Pancreas (tissue), 10 donors: Measurements from ENCODE around the gene DLG2. TPM values are rescaled to one million over a fixed set of nuclear protein-coding genes. Genes with fewer than 3 reads are reported as not detected.

Source experiments
- ATAC-seq, 4 donors: fragments of 200-7000 bp; cut with Tn5 transposase; one replicate each; pipeline versions ENCODE4 v1.8.0 to v1.9.1; 2020; ENCODE audit warnings: mild to moderate bottlenecking in 4 of 4, moderate library complexity in 4 of 4
- DNase-seq, 6 donors: peaks; one replicate each; pipeline ENCODE4 v3.0.0-alpha.2; 2020
- FAIRE-seq: peaks from 2 replicates; lab custom pipeline; 2012; peaks lifted over from hg19 to GRCh38; lab: Jason Lieb, UNC
- H3K27ac ChIP-seq, 4 donors: fragments of 200-600 bp; sonication (generic); 1 replicate in 3 of 4; 2 replicates in 1 of 4; pipeline versions ENCODE4 v1.5.0 to v1.8.0; 2020
- H3K27me3 ChIP-seq, 4 donors: fragments of 200-600 bp; one replicate each; pipeline ENCODE4 v1.8.0; 2021
- H3K36me3 ChIP-seq, 3 donors: fragments of 200-600 bp; sonication (generic) in 1 of 3; one replicate each; pipeline versions ENCODE4 v1.5.0 to v1.8.0; 2020 to 2021
- H3K4me1 ChIP-seq, 3 donors: fragments of 200-600 bp; one replicate each; pipeline ENCODE4 v1.8.0; 2021
- H3K4me3 ChIP-seq, 4 donors: fragments of 200-600 bp; sonication (generic) in 2 of 4; one replicate each; pipeline versions ENCODE4 v1.5.0 to v1.8.0; 2020 to 2021
- H3K9me3 ChIP-seq, 4 donors: fragments of 200-600 bp; one replicate each; pipeline ENCODE4 v1.8.0; 2021
- CTCF ChIP-seq, 4 donors: fragments of 200-600 bp; sonication (generic) in 3 of 4; IDR thresholded peaks; one replicate each; pipeline versions ENCODE4 v1.5.0 to v1.8.0; 2021; ENCODE audit warnings: antibody characterized with exemption in 4 of 4
- WGBS, 2 donors: extraction: QIAGEN DNeasy Blood & Tissue Kit; methylation state at CpG; one replicate each; pipeline ENCODE4 v1.1.7; 2013; 5-methylcytosine and 5-hydroxymethylcytosine counted together
- intact Hi-C, 3 donors: fragments of 100-400 bp; cut with DNase I; formaldehyde crosslinking; loops; one replicate each; pipeline versions ENCODE4 v1.11.1 to v1.14.2; 2022
- polyA plus RNA-seq, 2 donors: library from polyadenylated mRNA; stranded (reverse); fragments of 200-250 nt; gene quantifications; one replicate each; pipeline ENCODE4 v1.2.3, GENCODE V29; 2013
- total RNA-seq, 6 donors: library from RNA; stranded (reverse); fragmentation: NEBNext Ultra II Directional in 4 of 6; extraction: Animal tissue kit (Norgen Biotek cat#: 25700) in 4 of 6; gene quantifications; one replicate each; pipeline versions ENCODE4 v1.2.1 to v1.2.4, GENCODE V29; 2021 to 2023
- donor health status: healthy with polysubstance abuse.
- donor health status: DM: no; HTN: no; CAD: no; lungs with moderate emphysema.
- donor health status: DM: no; HTN: no; CAD: no.
- donor health status: control.
- donor health status: control.
- donor health status: Bipolar disorder and iron deficiency.
- donor health status: DM: yes; HTN: yes; CAD: no.
- donor health status: DM: no; HTN: no; CAD: no.
- donor health status: DM: no; HTN: no; CAD: no.
- donor health status: DM: yes; HTN: yes; CAD: no.

Gene DLG2
- total and polyA plus RNA-seq, 8 donors: 1.2 to 5.4 (median 3.6) TPM

GRCh38 chr11:83510530-83511460 is 2116.3 kb downstream of the DLG2 start:
- Histone ChIP-seq H3K4me1 (no peaks in the 10 kb centered on the region), H3K36me3 (no peaks in the 10 kb centered on the region), H3K4me3 (no peak overlapping the region), H3K9me3 (no peaks in the 10 kb centered on the region), H3K27ac (no peak overlapping the region), H3K27me3 (no peaks in the 10 kb centered on the region)
- FAIRE-seq (no peak), DNase-seq (no peak), ATAC-seq (no peak)
- 49 to 56% methylated on average over 11 of the region's 11 CpGs for WGBS, 2 donors
- intact Hi-C loops: no loop called here
- no peak for TF ChIP-seq CTCF (IDR thresholded peaks at IDR 0.05)

GRCh38 chr11:83508804-83509203 is 2118.3 kb downstream of the DLG2 start:
- intact Hi-C loops: no loop called here
- WGBS, 2 donors: 75 to 82% methylated on average over 6 of the region's 6 CpGs

GRCh38 chr11:83502041-83502440 is 2125.1 kb downstream of the DLG2 start:
- FAIRE-seq (no peak), DNase-seq (no peak), ATAC-seq (peak in 2 of 4 donors; percentile 41 to 56)
- WGBS, 2 donors: 54 to 59% methylated on average over 3 of the region's 3 CpGs
- H3K4me3 ChIP-seq: no peak overlapping the region
- no peak overlapping the region for H3K27ac ChIP-seq
- no peaks in the 10 kb centered on the region for H3K36me3 ChIP-seq
- intact Hi-C loops: no loop called here
- TF ChIP-seq CTCF (IDR thresholded peaks at IDR 0.05): no peak
- no peaks in the 10 kb centered on the region for H3K27me3 ChIP-seq
- H3K9me3 ChIP-seq: no peaks in the 10 kb centered on the region
- no peaks in the 10 kb centered on the region for H3K4me1 ChIP-seq

More at GRCh38 chr11:83508804-83509203, 2118.3 kb downstream of the DLG2 start:
- H3K4me1 ChIP-seq: no peaks in the 10 kb centered on the region
- DNase-seq: no peak
- no peak overlapping the region for H3K4me3 ChIP-seq
- TF ChIP-seq CTCF (IDR thresholded peaks at IDR 0.05): no peak
- H3K27me3 ChIP-seq: no peaks in the 10 kb centered on the region
- H3K36me3 ChIP-seq: no peaks in the 10 kb centered on the region
- H3K27ac ChIP-seq: no peak overlapping the region
- peak in 2 of 4 donors; percentile 70 to 77 for ATAC-seq
- H3K9me3 ChIP-seq: no peaks in the 10 kb centered on the region
- no peak for FAIRE-seq

GRCh38 chr11:83493917-83494316 is 2133.2 kb downstream of the DLG2 start:
- DNase-seq (peak in 4 of 6 donors; percentile 25 to 33 (median 29)), ATAC-seq (peak; percentile 77 to 95 (median 93)), FAIRE-seq (no peak)
- Histone ChIP-seq H3K4me1 (peaks cover 0 to 11% (median 8%) of the 10 kb centered on the region in 3 donors), H3K4me3 (no peak overlapping the region), H3K36me3 (no peaks in the 10 kb centered on the region), H3K27ac (no peak overlapping the region), H3K27me3 (no peaks in the 10 kb centered on the region), H3K9me3 (no peaks in the 10 kb centered on the region)
- no peak for TF ChIP-seq CTCF (IDR thresholded peaks at IDR 0.05)
- intact Hi-C loops: no loop called here
- 11 to 17% methylated on average over 1 of the region's 1 CpG for WGBS, 2 donors

- ATAC-seq (no peak), FAIRE-seq (no peak), DNase-seq (no peak)
- Histone ChIP-seq H3K4me1 (peaks cover 0 to 11% (median 8%) of the 10 kb centered on the region in 3 donors), H3K27ac (no peak overlapping the region), H3K27me3 (no peaks in the 10 kb centered on the region), H3K36me3 (no peaks in the 10 kb centered on the region), H3K4me3 (no peak overlapping the region), H3K9me3 (no peaks in the 10 kb centered on the region)
- no peak for TF ChIP-seq CTCF (IDR thresholded peaks at IDR 0.05)
- intact Hi-C loops: no loop called here
- 50 to 80% methylated on average over 1 of the region's 1 CpG for WGBS, 2 donors
Measured at GRCh38 chr11:83493034-83493433, 2134.1 kb downstream of the DLG2 start.
